IPS-NIHi7 (cell line): ENCODE results near the gene GATA2.

Source experiments
- DNase-seq: peaks from one replicate; pipeline ENCODE4 v3.0.0; 2012; ENCODE audit warnings: mixed read lengths; ENCODE audit errors: extremely low spot score

The GATA2 gene

DNA sequence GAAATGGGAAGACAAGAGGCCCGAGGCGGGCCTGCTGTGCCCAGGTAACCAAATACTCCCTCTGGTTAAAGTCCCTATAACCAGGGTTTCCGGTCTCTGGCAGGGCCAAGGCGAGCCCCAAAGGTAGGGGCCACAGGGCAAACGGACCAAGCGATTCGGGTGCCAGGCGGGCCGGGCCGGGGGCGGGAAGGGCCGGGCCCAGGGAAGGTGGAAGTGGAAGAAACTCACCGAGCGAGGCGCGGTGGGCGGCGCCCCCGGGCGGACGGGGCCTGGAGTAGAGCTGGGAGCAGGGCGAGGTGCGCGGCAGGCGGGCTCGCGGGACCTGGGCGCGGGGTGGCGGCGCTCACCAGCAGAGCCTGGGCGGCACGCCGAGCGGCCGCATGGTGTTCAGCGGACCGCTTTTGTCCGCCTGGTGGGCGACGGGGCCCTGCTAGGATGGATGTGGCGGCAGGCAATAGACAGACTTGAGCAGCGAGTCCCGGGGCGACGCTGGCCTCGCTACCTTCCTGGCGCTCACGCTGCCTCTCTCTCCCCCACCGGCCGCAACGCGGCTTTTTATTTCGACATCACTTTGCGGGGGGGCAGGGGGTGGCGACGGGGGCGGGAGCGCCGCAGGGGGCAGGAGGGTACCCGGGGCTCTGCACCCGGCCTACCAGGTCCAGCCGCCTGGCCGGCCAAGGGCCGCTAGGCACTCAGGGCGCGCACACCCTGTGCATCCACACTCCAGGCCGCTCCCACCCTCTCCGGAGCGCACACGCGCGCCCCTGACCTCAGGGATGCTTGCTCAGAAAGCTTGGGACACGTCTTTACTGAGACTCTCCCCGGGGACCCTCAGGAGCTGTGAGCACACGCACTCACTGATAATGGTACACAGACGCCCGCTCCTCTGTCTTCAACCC lies at the start of gene GATA2:
Gene GATA2, minus strand, starts transcription at position 531 of the 899 bp plus-strand sequence. CDS start 6,170 bp downstream, outside the sequence.
- no peak for DNase-seq

DNA sequence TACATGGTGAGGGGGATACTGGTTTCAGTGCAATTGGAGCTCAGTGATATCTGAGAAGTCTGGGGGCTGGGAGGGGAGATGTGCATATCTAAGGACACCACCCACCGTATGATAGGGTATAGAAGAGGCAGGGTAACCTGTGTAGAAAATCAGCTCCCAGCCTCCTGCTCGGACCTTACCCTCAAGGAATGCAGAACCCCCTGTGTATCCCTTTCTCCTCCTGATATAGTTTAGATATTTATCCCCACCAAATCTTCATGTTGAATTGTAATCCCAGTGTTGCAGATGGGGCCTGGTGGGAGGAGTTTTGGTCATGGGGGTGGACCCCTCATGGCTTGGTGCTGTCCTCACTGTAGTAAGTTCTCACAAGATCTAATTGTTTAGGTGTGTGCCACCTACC lies 48.2 kb upstream of the GATA2 start:
- DNase-seq = no peak

DNA sequence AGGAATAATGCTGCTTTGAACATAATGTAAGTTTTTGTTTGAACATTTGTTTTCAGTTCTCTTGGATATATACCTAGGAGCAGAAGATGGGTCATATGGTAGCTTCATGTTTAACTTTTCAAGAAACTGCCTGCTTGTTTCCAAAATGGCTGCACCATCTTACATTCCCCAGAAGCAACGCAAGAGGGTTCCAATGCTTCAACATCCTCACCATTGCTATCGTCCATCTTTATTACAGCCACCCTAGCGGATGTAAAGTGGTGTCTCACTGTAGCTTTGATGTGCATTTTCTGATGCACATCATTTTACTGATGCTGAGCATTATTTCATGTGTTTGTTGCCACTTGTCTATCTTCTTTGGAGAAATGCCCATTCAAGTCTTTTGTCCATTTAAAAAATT lies 46.4 kb upstream of the GATA2 start:
- no peak for DNase-seq

DNA sequence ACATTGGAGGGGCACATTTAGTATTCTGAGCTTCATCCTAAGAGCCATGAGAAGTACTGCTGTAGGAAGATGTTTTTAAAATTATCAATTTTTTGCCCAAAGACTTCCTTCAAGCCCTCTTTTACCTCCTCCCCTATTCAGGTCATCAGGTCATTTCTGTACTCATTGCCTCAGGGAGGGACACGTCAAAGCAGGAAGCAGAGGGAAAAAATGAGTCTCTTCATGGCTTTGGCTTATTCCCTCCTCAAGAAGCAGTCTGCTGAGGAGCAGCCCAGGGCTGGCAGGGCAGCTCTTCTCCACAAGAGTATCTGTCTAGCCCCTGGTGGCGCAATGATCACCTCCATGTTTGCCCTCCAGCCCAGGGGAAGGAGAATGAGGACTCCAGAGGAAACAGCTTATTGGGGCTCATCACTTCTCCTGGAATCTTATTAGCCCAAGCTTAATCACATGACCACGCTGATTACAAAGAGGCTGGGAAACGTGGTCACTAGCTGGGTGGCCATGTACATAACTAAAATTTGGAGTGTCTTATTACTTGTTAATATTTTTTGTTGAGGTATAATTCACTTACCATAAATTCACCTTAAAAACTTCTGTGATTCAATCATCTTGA lies 44.2 kb upstream of the GATA2 start:
- DNase-seq = no peak

DNA sequence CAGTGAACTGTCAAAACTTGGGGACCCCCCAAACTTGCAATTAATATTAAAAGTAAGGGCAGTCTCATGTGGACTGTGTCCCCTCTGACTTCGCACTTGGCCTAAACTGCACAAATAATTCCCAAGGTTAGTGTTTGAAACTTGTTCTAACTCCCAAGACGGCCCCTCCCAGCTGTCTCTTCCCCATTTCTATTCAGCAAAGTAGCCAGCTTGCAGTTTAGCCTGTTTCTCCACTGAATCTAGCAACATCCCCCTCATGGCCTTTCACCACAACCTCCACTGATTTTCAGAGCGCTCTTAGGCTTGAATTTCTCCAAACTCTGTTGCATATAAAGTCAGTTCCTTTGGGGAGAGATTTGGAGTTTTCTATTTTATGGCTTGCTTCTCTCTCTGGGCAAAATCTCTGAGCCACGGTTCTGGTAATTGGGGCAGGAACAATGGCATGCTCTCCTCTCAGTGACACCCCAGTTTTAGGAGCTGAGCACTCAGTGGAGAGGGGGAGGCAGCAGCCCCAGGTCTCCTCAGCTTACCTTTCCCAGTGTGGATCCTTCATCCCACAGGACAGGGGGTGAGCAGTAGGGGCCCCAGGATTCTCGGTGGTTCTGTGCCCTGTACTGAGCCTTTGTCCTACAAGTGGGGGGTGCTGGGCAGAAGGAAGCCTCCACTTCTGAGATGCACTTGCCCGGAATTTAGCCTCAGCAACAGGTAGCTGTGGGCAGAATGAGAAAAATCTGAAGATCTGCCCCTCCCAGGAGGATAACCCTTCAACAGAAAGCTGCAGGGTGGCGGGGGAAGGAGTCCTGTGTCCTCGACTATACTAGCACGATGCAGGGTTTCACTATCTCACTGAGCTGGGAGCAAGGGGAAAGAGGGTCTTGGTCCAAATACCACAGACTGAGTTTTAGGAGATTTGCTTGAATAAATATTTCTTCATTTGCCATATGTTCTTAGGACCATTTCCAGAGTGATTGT lies 39.3 kb upstream of the GATA2 start:
- no peak for DNase-seq

DNA sequence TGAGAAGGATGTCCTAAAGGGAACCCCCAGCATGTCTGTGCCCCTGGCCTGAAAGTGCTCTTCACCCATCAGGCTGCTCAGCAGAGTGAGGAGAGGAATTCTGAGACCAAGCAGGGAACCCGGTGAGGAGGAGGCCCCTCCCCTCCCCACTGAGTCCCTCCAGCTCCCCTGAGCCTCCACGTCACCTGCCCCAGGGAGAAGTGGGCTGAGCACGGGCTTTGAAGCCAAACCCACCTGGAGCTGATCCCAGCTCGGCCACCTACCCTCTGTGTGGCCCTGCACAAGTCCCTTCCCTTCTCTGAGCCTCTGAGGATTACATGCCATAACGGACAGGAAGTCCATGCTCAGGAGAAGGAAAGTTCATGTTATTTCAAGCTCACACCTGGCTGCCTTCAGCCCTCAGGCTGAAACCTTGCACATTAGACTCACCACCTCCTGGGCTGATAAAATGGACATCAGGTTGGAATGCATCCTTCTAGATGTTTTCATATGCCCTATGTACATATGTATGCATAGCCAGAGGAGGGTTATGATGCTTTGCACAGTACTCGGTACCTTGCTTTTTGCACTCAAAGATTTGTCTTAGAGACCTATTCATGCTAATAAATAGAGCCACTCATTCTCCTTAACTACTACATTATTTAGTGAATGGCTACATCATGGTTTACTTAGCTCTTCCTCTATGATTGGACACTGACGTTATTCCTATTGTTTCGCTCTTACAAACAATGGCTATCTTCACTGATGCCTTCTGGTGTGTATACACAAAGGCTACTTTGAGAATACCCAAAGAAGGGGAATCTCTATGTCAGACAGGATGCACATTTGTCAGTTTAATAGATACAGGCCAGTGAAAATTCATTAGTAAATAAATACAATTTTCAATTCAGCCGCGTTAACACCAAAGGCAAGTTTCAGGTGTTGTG lies 31.6 kb upstream of the GATA2 start:
- DNase-seq = no peak

DNA sequence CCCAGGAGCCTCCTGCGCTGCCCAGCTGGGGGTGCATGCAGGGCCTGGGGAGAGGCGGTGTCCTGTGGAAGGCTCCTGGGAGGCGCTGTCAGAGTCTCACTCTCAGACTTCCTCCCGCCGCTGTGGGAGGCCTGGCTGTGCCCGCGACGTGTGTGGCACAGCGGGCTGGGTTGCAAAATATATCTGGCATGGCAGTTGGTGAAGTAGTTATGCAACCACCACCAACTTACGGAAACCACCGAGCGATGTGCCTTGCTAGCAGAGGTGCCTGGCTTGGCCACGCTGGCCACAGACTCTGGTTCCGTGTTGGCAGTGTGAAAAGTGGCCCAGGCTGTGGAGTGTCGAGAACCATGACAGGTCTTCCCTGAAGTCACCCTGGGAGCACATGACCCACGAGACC lies 30.6 kb upstream of the GATA2 start:
- no peak for DNase-seq

DNA sequence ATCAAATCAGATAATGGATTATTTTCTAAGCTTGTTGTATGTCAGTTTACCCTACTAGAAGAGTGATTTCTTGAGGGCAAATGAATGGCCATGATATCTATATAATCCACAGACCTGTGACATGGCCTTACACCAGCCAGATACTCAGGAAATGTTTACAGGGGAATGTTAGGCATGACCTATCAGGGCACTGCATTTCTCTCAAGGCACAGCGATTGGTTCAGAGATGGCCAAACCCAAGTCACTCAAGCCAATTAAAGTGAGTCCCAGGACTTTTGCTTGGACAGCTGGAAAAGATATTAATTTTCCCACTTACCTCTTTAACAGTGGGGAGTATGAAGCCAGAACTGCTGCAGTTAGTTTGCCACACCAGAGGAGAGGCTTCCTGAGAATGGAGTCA lies 28.7 kb upstream of the GATA2 start:
- no peak for DNase-seq

DNA sequence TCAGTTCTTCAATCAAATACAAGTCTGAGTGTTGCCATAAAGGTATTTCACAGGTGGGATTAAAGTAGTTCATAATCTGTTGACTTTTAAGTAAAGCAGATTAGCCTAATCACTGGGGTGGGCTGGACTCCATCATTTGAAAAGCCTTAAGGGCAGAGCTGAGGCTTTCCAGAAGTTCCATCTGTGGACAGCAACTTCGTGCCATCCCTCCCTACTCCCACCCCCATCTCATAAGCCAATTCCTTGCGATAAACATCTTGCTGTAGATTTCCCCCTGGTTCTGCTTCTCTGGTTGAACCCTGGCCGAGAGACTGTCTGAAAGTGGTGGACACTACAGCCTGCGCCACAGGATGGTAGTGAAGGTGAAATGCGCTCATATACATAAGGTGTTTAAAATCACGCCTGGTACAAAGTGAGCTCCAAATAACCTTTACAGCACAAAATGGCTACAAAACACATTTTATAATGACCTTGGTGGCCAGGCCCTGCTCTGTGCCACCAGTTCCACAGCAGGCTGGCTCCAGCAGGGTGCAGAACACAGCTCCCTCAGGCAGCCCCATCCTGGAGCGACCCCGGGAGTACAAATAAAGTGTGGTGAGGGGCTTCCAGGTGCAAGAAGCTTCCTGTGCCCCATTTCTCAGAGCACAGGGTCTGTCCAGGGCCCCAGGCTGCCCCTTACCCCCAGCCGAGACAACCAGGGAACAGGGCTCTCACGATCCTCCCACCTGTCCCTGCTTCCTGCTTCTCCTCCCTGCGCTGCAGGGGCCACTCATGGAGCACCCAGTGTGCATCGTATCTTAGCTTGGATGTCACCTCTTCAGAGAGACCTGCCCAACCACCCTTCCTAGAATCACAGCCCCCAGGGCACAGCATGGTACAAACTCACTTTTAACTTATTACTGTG lies 25.8 kb upstream of the GATA2 start:
- DNase-seq = no peak

DNA sequence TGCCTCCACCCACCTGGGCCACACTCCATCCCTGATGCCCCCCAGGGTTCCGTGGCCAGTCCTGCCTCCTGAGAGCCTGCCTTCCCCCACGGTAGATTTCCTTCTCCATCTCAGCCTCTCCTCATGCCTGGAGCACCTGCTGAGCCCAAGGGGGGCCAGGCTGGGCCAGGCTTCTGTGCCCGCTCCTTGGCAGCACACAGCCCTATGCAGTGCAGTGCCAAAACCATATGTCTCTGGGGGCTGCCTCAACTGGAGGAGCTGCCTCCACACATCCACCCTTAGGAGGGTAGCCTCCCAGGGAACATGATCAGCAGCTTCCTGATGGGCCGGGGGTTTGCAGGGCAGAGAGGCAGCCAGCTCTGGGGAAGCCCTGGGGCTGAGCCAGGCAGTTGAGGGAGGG lies 24.6 kb upstream of the GATA2 start:
- DNase-seq = no peak

DNA sequence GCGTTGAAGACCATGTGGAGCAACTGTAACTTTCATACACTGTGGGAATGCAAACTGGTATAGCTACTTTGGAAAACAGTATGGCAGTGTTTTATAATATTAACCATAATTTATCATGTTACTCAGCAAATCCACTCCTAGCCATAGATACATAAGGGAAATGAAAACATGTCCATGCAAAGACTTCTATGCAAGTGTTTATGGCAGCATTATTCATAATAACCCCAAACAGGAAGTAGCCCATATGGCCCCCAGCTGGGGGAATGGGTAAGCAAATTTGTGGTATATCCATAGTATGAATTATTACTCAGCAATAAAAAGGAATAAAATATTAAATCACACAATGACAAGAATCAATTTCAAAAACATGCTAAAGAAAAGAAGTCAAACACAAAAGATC lies 23.0 kb upstream of the GATA2 start:
- no peak for DNase-seq

DNA sequence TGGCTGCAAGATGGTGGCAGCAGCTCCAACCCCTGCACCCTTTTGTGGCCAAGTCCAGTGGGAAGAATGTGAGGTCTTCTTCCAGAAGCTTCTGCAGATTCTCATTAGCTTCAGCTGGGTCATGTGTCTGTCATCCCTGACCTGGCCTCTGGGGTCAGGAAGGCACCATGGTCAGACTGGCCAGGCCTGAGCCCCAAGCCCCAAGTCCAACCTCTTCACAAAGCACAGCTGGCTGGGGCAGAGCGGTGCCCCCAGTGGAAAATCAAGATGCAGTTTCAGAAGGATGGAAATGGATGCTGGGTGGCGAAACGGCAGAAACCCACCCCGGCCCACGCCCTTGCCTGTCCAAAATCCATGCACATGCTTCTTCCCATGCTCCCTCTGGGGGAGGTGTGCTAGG lies 15.9 kb upstream of the GATA2 start:
- no peak for DNase-seq

DNA sequence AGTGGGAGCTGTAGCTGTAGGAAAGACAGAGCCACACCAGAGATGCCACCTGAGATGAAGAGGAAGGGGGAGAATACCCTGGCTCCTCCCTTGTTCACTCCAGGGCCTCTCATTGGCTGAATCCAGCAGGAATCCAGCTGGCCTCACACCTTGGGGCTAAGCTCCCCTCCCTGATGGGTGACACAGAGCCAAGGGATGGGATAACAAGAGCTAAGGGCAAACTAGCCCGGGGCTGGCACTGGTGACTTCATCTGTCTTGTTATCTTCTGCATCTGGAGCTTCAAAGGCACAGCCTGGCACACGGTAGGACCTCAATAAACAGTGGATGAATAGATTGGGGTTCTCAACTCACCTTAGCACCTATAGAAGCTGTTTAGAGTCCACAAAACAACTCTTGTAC lies 13.8 kb upstream of the GATA2 start:
- DNase-seq = peak; percentile 10

DNA sequence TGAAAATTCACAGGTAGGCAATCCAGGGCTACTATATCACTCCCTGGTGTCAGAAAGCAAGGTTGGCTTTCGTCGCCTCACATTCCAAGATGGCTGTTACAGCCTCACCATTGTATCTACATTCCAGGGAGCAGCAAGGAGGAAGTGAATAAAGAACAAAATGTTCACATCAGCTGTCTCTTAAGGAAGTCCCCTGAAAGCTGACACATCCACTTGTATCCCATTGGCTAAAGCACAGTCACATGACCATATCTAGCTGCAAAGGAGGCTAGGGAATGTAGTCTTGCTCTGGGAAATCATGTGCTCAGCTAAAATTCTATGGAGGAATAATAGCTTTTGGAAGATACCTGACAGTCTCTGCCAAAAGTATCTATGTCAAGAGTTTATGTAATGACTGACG lies 12.8 kb upstream of the GATA2 start:
- DNase-seq = no peak

DNA sequence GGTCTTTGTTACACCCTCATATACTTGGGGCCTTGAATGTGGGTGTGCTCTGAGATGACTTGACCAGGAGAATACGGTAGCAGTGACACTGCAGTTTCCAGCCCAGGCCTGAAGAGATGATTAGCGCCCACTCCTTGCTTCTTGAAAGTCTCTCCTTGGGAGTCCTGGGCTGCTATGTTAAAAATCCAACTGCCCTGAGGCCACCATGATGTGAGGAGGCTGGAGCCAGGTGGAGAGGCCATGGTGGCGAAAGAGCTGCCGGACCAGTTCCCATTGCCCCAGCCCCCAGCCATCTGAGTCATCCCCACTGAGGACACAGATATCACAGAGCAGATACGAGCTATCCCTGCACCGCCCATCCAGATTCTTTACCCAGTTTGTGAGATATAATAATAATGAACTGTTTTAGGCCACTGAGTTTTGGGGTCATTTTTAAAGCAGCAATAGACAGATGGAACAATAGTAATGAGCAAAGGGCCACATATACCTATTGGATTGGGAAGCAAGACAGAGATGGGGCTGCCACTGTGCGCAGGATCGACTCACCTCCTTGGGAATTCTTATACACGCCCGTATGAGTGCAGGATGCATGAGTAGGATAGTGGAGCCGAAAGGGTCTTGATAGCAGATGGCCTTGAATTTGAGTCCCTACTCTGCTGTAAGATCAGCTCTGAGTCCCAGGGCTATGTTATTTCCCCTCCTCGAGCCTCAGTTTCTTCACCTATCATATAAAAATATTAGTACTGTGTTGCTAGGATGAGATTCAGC lies 12.1 kb upstream of the GATA2 start:
- DNase-seq = no peak

DNA sequence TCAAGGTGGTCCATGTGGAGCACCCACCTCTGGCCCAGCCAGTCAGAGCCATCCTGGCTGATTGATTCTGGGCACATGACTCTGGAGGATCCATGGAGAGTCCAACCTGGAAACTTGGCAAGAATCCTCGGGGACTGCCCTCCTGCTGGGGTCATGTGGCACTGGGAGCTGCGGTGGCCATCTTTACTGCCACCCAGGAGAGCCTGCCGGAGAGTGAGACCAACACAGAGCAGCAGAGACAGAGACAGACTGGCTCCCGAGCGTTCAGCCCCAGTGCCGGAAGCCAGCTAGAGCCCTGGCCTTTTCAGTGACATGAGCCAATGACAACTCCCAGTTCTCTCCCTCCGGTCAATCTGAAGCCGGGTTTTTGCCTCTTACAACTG lies 11.5 kb upstream of the GATA2 start:
- no peak for DNase-seq

DNA sequence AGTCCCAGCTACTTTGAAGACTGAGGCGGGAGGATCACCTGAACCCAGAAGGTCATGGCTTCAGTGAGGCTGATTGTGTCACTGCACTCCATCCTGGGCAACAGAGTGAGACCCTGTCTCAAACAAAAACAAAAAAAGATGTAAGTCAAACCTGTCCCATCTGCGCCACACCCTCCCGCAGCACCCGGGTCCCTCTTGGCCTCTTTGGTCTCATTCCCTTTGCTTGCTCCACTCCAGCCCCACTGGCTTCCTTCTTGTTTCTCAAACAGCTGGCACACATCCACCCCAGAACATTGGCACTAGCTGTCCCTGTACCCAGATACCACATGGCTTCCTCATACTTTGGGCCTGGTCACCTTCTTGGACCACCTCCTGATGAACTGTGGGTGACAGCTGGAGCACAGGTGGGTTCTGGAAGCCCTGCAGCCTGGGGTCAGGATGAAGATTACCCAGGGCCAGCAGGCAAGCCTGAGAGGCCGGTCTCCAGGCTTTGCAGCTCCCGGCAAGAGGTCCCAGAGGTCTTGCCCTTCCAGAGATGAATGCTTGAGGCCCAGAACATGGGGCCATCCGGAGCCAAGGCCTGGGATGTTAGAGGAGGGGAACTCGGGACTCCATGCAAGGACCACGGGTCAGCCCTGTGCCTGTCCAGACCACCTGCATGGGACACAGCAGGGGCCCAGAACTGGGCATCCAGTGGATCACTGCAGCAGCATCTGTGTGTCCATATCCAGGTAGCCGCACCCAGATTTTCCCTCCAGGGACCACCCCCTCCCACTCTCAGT lies 10.9 kb upstream of the GATA2 start:
- no peak for DNase-seq

DNA sequence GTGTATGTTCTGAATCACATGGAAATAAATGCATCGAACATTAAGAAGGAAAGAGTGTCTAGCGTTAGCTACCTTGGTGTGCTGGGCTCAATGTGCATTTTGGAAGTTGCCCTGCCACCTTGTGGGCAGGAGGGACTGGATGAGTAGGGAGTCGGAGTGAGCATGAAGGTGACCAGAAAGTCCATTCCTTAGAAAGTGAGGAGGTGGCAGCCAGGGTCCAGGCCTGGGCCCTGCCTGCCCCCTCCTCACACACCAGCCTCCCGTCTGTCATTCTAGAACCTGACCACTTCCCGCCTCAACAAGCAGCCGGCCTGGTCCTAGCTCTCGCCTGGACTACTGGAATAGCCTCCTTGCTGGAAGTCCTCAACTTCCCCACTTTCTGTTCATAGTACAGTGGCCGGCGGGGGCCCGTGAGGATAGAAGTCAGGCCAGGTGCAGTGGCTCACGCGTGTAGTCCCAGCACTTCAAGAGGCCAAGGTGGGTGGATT lies 10.2 kb upstream of the GATA2 start:
- DNase-seq = no peak
